ENCODE results near the gene UNC13D.

The UNC13D gene

GRCh38 chr17:75779250-75779986 is 64.8 kb downstream of the UNC13D start (continued):
- TF ChIP-seq, protein P1, sequence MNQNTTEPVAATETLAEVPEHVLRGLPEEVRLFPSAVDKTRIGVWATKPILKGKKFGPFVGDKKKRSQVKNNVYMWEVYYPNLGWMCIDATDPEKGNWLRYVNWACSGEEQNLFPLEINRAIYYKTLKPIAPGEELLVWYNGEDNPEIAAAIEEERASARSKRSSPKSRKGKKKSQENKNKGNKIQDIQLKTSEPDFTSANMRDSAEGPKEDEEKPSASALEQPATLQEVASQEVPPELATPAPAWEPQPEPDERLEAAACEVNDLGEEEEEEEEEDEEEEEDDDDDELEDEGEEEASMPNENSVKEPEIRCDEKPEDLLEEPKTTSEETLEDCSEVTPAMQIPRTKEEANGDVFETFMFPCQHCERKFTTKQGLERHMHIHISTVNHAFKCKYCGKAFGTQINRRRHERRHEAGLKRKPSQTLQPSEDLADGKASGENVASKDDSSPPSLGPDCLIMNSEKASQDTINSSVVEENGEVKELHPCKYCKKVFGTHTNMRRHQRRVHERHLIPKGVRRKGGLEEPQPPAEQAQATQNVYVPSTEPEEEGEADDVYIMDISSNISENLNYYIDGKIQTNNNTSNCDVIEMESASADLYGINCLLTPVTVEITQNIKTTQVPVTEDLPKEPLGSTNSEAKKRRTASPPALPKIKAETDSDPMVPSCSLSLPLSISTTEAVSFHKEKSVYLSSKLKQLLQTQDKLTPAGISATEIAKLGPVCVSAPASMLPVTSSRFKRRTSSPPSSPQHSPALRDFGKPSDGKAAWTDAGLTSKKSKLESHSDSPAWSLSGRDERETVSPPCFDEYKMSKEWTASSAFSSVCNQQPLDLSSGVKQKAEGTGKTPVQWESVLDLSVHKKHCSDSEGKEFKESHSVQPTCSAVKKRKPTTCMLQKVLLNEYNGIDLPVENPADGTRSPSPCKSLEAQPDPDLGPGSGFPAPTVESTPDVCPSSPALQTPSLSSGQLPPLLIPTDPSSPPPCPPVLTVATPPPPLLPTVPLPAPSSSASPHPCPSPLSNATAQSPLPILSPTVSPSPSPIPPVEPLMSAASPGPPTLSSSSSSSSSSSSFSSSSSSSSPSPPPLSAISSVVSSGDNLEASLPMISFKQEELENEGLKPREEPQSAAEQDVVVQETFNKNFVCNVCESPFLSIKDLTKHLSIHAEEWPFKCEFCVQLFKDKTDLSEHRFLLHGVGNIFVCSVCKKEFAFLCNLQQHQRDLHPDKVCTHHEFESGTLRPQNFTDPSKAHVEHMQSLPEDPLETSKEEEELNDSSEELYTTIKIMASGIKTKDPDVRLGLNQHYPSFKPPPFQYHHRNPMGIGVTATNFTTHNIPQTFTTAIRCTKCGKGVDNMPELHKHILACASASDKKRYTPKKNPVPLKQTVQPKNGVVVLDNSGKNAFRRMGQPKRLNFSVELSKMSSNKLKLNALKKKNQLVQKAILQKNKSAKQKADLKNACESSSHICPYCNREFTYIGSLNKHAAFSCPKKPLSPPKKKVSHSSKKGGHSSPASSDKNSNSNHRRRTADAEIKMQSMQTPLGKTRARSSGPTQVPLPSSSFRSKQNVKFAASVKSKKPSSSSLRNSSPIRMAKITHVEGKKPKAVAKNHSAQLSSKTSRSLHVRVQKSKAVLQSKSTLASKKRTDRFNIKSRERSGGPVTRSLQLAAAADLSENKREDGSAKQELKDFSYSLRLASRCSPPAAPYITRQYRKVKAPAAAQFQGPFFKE (tag by site-specific recombination; IDR thresholded peaks at IDR 0.05; ENCODE audit: borderline replicate concordance): no peak
- TF ChIP-seq, protein P2, sequence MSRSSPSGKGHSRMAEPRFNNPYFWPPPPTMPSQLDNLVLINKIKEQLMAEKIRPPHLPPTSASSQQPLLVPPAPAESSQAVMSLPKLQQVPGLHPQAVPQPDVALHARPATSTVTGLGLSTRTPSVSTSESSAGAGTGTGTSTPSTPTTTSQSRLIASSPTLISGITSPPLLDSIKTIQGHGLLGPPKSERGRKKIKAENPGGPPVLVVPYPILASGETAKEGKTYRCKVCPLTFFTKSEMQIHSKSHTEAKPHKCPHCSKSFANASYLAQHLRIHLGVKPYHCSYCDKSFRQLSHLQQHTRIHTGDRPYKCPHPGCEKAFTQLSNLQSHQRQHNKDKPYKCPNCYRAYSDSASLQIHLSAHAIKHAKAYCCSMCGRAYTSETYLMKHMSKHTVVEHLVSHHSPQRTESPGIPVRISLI (tag by site-specific recombination; IDR thresholded peaks at IDR 0.05): no peak
- no peak; the same call in 1 of the 2 replicates for TF ChIP-seq ZNF626 (tag by site-specific recombination; IDR thresholded peaks at IDR 0.05)
- peak; percentile 63; the same call in 1 of the 2 replicates for TF ChIP-seq KLF1 (tag by site-specific recombination; IDR thresholded peaks at IDR 0.05)
- TF ChIP-seq ZBTB20 (tag by site-specific recombination; IDR thresholded peaks at IDR 0.05): peak; percentile 25; the same call in 1 of the 2 replicates
- no peak for TF ChIP-seq ZNF132 (tag by site-specific recombination; IDR thresholded peaks at IDR 0.05; ENCODE audit: borderline replicate concordance)
- TF ChIP-seq, protein P3, sequence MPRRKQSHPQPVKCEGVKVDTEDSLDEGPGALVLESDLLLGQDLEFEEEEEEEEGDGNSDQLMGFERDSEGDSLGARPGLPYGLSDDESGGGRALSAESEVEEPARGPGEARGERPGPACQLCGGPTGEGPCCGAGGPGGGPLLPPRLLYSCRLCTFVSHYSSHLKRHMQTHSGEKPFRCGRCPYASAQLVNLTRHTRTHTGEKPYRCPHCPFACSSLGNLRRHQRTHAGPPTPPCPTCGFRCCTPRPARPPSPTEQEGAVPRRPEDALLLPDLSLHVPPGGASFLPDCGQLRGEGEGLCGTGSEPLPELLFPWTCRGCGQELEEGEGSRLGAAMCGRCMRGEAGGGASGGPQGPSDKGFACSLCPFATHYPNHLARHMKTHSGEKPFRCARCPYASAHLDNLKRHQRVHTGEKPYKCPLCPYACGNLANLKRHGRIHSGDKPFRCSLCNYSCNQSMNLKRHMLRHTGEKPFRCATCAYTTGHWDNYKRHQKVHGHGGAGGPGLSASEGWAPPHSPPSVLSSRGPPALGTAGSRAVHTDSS (tag by site-specific recombination; IDR thresholded peaks at IDR 0.05): peak; percentile 44
- TF ChIP-seq, protein P4, sequence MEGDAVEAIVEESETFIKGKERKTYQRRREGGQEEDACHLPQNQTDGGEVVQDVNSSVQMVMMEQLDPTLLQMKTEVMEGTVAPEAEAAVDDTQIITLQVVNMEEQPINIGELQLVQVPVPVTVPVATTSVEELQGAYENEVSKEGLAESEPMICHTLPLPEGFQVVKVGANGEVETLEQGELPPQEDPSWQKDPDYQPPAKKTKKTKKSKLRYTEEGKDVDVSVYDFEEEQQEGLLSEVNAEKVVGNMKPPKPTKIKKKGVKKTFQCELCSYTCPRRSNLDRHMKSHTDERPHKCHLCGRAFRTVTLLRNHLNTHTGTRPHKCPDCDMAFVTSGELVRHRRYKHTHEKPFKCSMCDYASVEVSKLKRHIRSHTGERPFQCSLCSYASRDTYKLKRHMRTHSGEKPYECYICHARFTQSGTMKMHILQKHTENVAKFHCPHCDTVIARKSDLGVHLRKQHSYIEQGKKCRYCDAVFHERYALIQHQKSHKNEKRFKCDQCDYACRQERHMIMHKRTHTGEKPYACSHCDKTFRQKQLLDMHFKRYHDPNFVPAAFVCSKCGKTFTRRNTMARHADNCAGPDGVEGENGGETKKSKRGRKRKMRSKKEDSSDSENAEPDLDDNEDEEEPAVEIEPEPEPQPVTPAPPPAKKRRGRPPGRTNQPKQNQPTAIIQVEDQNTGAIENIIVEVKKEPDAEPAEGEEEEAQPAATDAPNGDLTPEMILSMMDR (tag by site-specific recombination; IDR thresholded peaks at IDR 0.05): no peak
- peak; percentile 27; the same call in 1 of the 2 replicates for TF ChIP-seq ZEB2 (tag by site-specific recombination; IDR thresholded peaks at IDR 0.05)
- no peak for TF ChIP-seq ZNF350 (tag by site-specific recombination; IDR thresholded peaks at IDR 0.05)
- TF ChIP-seq ZNF629 (tag by site-specific recombination; IDR thresholded peaks at IDR 0.05): peak; percentile 98
- TF ChIP-seq OSR2 (tag by site-specific recombination; IDR thresholded peaks at IDR 0.05): peak; percentile 7; the same call in 1 of the 2 replicates
- no peak for TF ChIP-seq ZNF544 (tag by site-specific recombination; IDR thresholded peaks at IDR 0.05)
- TF ChIP-seq ZNF692 (tag by site-specific recombination; IDR thresholded peaks at IDR 0.05): peak; percentile 47; the same call in 1 of the 2 replicates
- TF ChIP-seq ZFP69B (tag by site-specific recombination; IDR thresholded peaks at IDR 0.05): peak; percentile 61
- peak; percentile 97 for TF ChIP-seq ZSCAN30 (tag by site-specific recombination; IDR thresholded peaks at IDR 0.05)
- peak; percentile 10; the same call in 1 of the 2 replicates for TF ChIP-seq SCRT2 (tag by site-specific recombination; IDR thresholded peaks at IDR 0.05)
- TF ChIP-seq SCRT1 (tag by site-specific recombination; IDR thresholded peaks at IDR 0.05; ENCODE audit: borderline replicate concordance): no peak
- TF ChIP-seq ZNF266 (tag by site-specific recombination; IDR thresholded peaks at IDR 0.05; ENCODE audit: low read depth): no peak
- no peak for TF ChIP-seq ZNF354C (tag by site-specific recombination; IDR thresholded peaks at IDR 0.05; ENCODE audit: borderline replicate concordance, low read depth)
- no peak for TF ChIP-seq ZNF664 (tag by site-specific recombination; IDR thresholded peaks at IDR 0.05)
- TF ChIP-seq KLF17 (tag by site-specific recombination; IDR thresholded peaks at IDR 0.05): peak; percentile 97
- TF ChIP-seq ZNF654 (tag by site-specific recombination; IDR thresholded peaks at IDR 0.05; ENCODE audit: low read depth): no peak
- TF ChIP-seq ZNF639 (tag by site-specific recombination; IDR thresholded peaks at IDR 0.05): peak; percentile 62

Data from HEK293 (cell line).